Immature natural killer cell (primary cell): ENCODE data around the gene SLC35D3. TPM values are rescaled to one million over a fixed set of nuclear protein-coding genes. Genes with fewer than 3 reads are reported as not detected.
A peak's percentile ranks its signal among the peaks of the same experiment; 100 is the strongest.
"Not testable (repeated sequence)": the region's sequence is repeated elsewhere in the genome, so short reads cannot be mapped to it uniquely, and the experiment has no call there.

ENCODE experiments used
- DNase-seq, 3 donors: peaks; one replicate each; pipeline ENCODE4 v3.0.0; 2022; ENCODE audit warnings: mixed read lengths in 1 of 3
- H3K27ac Mint-ChIP-seq, 6 donors: one replicate each; pipeline ENCODE4 v1.8.0; 2020; ENCODE audit warnings: mixed read lengths in 6 of 6, mild to moderate bottlenecking in 5 of 6, inconsistent platforms in 4 of 6, moderate library complexity in 3 of 6
- H3K27me3 Mint-ChIP-seq, 3 donors: one replicate each; pipeline ENCODE4 v1.8.0; 2020 to 2021; ENCODE audit warnings: low read depth in 3 of 3, mild to moderate bottlenecking in 3 of 3, mixed read lengths in 3 of 3, moderate library complexity in 3 of 3, inconsistent platforms in 1 of 3
- H3K36me3 Mint-ChIP-seq, 3 donors: one replicate each; pipeline ENCODE4 v1.8.0; 2020; ENCODE audit warnings: mixed read lengths in 3 of 3, inconsistent platforms in 2 of 3, mild to moderate bottlenecking in 2 of 3
- H3K4me1 Mint-ChIP-seq, 2 donors: one replicate each; pipeline ENCODE4 v1.8.0; 2020; ENCODE audit warnings: inconsistent platforms in 2 of 2, mild to moderate bottlenecking in 2 of 2, mixed read lengths in 2 of 2, moderate library complexity in 1 of 2
- H3K4me3 Mint-ChIP-seq, 5 donors: one replicate each; pipeline ENCODE4 v1.8.0; 2020; ENCODE audit warnings: mild to moderate bottlenecking in 5 of 5, mixed read lengths in 5 of 5, inconsistent platforms in 3 of 5, moderate library complexity in 3 of 5
- H3K9me3 Mint-ChIP-seq, 6 donors: one replicate each; pipeline ENCODE4 v1.8.0; 2020; ENCODE audit warnings: mild to moderate bottlenecking in 6 of 6, mixed read lengths in 6 of 6, inconsistent platforms in 4 of 6, moderate library complexity in 3 of 6
- polyA plus RNA-seq, 3 donors: library from polyadenylated mRNA; unstranded; fragments of 300-500 nt; fragmentation: Illumina TruSeq; gene quantifications; one replicate each; pipeline ENCODE4 v1.2.3, GENCODE V29; 2021

Gene SLC35D3, protein sequence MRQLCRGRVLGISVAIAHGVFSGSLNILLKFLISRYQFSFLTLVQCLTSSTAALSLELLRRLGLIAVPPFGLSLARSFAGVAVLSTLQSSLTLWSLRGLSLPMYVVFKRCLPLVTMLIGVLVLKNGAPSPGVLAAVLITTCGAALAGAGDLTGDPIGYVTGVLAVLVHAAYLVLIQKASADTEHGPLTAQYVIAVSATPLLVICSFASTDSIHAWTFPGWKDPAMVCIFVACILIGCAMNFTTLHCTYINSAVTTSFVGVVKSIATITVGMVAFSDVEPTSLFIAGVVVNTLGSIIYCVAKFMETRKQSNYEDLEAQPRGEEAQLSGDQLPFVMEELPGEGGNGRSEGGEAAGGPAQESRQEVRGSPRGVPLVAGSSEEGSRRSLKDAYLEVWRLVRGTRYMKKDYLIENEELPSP
- under 1 TPM in 1 of 3 donors, not detected in 2; 0.10 TPM for polyA plus RNA-seq

DNA sequence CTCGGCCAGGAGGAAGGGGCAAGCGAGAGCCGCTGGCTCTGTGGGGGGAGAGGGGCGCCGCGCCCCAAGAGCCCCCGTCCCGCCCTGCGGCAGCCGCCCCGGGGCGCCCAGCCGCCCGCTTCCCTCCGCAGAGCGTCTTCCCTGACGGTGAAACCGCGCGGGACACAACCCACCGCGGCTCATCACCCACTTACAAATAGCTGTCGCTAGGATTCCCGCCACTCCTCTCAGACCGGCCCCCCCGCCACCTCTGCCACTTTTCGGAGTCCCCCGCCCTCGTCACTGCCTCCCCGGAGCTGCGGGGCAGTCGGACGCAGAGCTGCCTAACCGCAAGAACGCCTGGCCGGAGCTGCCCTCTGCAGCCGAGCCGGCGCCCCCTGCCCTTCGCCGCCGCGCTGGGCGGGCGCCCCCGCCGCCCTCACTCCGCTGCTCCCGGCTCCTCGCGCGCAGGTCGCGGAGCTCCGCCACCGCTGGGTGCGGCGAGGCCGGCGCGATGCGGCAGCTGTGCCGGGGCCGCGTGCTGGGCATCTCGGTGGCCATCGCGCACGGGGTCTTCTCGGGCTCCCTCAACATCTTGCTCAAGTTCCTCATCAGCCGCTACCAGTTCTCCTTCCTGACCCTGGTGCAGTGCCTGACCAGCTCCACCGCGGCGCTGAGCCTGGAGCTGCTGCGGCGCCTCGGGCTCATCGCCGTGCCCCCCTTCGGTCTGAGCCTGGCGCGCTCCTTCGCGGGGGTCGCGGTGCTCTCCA is at the start of gene SLC35D3:
TSS of gene SLC35D3 (plus strand) at position 366 of the 749 bp plus-strand sequence. CDS start at position 494, 128 bp downstream.
- peak in 2 of 3 donors; percentile 18 to 20 for DNase-seq
- peaks cover 0 to 4% (median 0%) of the 10 kb centered on the region in 3 donors for H3K36me3 Mint-ChIP-seq
- no peaks in the 10 kb centered on the region for H3K9me3 Mint-ChIP-seq
- H3K4me3 Mint-ChIP-seq, result peak within 1 kb of the TSS; percentile 74 to 90 (median 84)
- peaks cover 18 to 37% (median 20%) of the 10 kb centered on the region in 3 donors for H3K27me3 Mint-ChIP-seq
- H3K4me1 Mint-ChIP-seq, result peaks cover 18 to 24% of the 10 kb centered on the region in 2 donors
- H3K27ac Mint-ChIP-seq, result no peak within 1 kb of the TSS

DNA sequence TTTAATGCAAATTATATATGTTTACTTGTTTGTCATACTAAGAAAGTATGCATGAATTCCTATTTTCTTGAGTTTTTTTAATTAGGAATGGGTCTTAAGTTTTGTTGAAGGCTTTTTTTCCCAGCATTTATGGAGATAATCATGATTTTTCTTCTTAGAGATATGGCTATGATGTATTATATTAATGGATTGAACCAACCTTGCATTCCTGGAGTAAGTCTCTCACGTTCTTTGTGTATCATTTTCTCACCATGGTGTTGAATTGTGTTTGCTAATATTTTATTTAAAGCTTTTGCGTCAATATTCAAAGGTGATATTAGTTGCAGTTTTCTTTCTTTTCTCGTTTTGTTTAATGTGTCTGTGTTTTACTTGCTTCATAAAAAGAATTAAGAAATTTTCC is 48.4 kb upstream of the SLC35D3 start:
- H3K4me3 Mint-ChIP-seq, result no peak overlapping the region
- peaks cover 14 to 37% (median 29%) of the 10 kb centered on the region in 6 donors for H3K9me3 Mint-ChIP-seq
- no peak overlapping the region for H3K27ac Mint-ChIP-seq

DNA sequence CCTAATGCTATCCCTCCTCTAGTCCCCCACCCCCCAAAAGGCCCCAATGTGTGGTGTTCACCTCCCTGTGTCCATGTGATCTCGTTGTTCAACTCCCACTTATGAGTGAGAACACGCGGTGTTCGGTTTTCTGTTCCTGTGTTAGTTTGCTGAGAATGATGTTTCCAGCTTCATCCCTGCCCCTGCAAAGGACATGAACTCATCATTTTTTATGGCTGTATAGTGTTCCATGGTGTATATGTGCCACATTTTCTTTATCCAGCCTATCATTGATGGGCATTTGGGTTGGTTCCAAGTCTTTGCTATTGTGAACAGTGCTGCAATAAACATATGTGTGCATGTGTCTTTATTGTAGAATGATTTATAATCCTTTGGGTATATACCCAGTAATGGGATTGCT is 45.6 kb upstream of the SLC35D3 start:
- H3K36me3 Mint-ChIP-seq, result peaks cover 21 to 57% (median 52%) of the 10 kb centered on the region in 3 donors
- H3K4me1 Mint-ChIP-seq, H3K27ac Mint-ChIP-seq, H3K27me3 Mint-ChIP-seq, DNase-seq, H3K4me3 Mint-ChIP-seq: not testable (repeated sequence)
- peaks cover 14 to 37% (median 29%) of the 10 kb centered on the region in 6 donors for H3K9me3 Mint-ChIP-seq

More for the DNA sequence above, 48.4 kb upstream of the SLC35D3 start:
- H3K4me1 Mint-ChIP-seq, result no peaks in the 10 kb centered on the region
- no peak for DNase-seq
- peaks cover 25 to 56% (median 52%) of the 10 kb centered on the region in 3 donors for H3K36me3 Mint-ChIP-seq
- H3K27me3 Mint-ChIP-seq, result no peaks in the 10 kb centered on the region

DNA sequence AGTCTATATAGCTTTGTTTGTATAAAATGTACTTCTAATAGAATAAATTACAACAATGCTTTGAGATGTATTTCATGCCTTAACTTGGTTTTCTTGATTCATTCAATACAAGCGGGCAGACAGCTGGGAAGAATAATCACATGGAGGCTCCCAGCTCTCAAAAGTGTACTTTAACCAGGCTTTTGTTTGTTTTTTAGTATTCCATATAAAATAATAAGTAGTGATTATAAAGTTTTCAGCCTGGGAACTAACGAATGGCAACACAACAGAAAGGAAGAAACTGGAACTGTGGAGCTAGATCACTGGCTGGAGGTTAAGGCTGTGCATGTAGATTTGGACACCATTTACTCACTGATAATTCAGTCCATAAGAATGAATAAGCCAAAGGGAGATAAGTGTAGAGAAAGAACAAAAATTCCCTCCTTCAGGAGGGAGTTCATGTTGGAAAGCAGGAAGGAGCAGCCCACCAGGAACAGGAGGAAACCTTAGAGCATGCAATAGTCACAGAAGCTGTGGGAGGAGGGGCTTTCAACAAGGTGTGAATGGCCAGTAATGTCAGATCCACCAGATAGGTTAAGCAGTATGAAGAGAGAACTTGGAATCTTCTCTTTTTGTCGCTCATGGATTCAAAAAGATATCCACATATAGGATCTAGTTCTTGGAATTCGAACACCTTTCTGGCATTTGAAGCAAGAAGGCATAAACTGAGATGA is 41.2 kb upstream of the SLC35D3 start:
- DNase-seq, result no peak
- H3K36me3 Mint-ChIP-seq, result peaks cover 0 to 28% (median 22%) of the 10 kb centered on the region in 3 donors
- no peak overlapping the region for H3K27ac Mint-ChIP-seq
- H3K9me3 Mint-ChIP-seq, result peaks cover under 1 to 12% (median 5%) of the 10 kb centered on the region in 6 donors
- peaks cover 4 to 6% of the 10 kb centered on the region in 2 donors for H3K4me1 Mint-ChIP-seq
- no peak overlapping the region for H3K4me3 Mint-ChIP-seq
- no peaks in the 10 kb centered on the region for H3K27me3 Mint-ChIP-seq

DNA sequence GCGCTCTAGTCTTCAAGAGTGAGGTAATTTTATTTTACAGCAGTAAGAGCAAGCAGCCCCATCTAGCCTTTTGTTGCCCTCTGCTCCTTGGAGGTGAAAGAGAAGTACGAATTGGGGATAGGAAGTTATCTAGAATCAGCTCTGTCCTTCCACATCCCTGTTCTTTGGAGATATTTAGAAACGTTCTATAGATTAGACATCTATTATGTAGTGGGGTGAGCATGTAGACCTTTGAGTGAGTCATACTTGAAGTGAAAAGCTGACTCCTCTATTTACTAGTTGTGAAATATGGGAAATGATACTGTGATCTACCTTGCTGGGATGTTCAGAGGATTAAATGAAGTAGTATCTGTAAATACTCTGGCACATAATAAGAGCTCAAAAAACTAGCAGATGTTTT is 36.0 kb upstream of the SLC35D3 start:
- Mint-ChIP-seq H3K27ac (no peak overlapping the region), H3K27me3 (no peaks in the 10 kb centered on the region), H3K4me3 (no peak overlapping the region), H3K4me1 (peaks cover 0 to 2% of the 10 kb centered on the region in 2 donors), H3K36me3 (peaks cover 4 to 5% (median 4%) of the 10 kb centered on the region in 3 donors), H3K9me3 (no peaks in the 10 kb centered on the region)
- DNase-seq, result no peak

DNA sequence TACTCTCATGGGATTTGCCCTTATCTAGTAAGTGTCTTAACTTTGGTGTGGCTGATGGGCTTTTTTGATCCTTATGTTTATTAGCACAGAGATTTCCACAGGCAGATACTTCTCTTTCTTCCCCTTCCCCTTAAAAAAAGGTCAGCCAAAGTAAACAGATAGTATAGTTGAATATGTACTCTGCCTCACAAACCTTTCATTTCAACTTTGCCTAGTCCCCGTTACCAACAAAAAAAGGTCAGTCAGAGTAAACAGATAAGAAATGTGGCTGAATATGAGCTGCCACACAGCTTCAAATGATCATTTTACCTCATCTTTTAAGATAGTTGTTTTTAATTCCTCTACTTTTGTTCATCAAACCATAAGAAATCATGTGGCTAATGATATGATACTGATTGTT is 34.1 kb upstream of the SLC35D3 start:
- H3K9me3 Mint-ChIP-seq, result no peaks in the 10 kb centered on the region
- H3K4me3 Mint-ChIP-seq, result no peak overlapping the region
- H3K27me3 Mint-ChIP-seq, result no peaks in the 10 kb centered on the region
- DNase-seq, result no peak
- H3K4me1 Mint-ChIP-seq, result peaks cover 0 to 2% of the 10 kb centered on the region in 2 donors
- H3K36me3 Mint-ChIP-seq, result peaks cover 3 to 5% (median 4%) of the 10 kb centered on the region in 3 donors
- H3K27ac Mint-ChIP-seq, result no peak overlapping the region

DNA sequence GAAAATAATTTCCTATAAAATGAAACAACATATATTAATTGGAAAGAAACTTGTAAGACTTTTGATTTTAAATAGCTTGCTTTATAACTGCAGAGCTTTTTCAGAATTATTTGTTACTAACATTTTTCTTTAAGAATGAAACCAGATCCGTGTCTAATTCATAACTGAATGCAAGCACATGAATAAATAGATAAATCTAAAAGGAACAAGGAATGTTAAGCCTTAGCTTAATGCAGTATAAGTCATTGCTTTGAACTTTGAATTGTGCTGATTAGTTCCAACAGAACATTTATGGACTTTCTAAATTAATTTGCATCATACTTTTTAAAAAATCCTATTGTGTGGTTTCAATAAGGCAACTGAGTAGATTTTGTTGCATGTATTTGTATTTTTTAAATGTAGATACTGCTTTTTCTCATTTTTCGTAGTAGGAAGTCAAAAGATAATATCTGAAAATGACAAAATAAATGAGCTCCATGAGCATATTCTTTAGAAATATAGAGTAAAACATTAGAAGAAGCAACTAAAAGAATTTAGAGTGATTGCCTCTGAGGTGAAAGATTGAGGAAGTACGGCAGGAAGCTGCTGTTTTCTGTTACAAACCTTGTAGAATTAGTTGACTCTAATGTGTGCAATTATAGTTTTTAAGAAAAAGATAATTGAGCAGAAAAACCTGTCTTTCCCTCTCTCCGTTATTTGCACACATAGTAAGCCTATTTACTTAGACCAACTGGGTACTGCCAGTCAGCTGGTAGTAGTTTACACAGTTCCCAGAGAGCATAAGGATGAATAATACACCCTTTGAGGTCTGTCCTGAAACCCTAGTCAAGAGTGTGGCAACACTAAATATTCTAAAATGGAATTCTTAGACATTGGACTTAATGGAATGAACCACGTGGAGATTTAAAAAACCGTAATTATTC is 32.6 kb upstream of the SLC35D3 start:
- H3K4me1 Mint-ChIP-seq, result peaks cover 0 to 2% of the 10 kb centered on the region in 2 donors
- no peak overlapping the region for H3K27ac Mint-ChIP-seq

DNA sequence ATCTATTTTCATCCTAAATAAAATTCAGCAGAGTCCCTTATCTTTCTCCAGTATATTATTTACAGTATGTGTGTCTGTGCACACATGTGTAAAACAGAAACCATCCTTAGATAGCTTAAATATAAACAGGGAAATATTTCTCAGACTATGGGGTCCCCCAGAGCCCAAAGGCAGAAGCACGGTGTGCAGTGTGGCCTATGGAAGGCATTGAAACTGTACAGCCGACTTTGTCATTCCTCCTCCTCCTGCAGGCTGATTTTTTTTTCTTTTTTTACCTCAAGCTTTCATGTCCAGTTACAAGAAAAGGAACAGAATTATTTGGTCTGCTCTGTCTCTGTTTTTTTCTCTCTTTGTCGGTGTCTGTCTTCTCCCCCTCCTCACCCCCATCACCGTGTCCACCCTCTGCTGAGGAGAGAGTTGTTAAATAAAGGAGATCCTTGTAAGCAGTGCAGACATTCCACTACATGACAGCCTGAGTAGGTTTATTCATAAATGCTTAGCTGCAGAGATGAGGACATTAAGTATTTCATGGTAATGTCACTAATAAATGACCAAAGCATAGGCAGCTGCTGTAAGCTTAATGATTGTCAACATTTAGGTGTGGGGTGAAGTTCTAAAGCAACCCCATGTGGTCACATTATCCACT is 31.8 kb upstream of the SLC35D3 start:
- peaks cover 0 to 2% of the 10 kb centered on the region in 2 donors for H3K4me1 Mint-ChIP-seq
- peaks cover 0 to 2% (median 0%) of the 10 kb centered on the region in 3 donors for H3K27me3 Mint-ChIP-seq
- H3K36me3 Mint-ChIP-seq, result peaks cover 3 to 8% (median 5%) of the 10 kb centered on the region in 3 donors
- DNase-seq, result no peak
- H3K9me3 Mint-ChIP-seq, result no peaks in the 10 kb centered on the region
- no peak overlapping the region for H3K27ac Mint-ChIP-seq
- no peak overlapping the region for H3K4me3 Mint-ChIP-seq

More for the DNA sequence above, 32.6 kb upstream of the SLC35D3 start:
- Mint-ChIP-seq H3K36me3 (peaks cover 3 to 8% (median 5%) of the 10 kb centered on the region in 3 donors), H3K27me3 (peaks cover 0 to 2% (median 0%) of the 10 kb centered on the region in 3 donors), H3K9me3 (no peaks in the 10 kb centered on the region), H3K4me3 (no peak overlapping the region)
- no peak for DNase-seq

DNA sequence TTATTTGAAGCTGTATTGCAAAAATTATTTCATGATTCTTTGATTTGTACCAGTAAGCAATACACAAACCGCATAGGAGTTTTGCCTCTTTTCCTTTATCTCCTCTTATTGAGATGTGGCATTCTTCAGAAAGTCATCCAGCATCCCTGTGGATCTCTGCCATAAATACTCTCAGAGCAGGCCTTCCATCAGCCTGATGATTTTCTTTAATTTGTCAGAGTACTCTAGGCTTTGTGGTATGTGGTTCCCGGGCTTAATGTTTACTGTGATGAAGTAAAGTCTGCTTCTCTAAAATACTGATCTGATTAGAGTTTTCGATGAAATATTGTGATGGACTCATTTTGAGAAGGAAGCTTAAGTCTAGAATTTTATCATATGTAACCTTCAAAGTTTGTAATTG is 31.1 kb upstream of the SLC35D3 start:
- Mint-ChIP-seq H3K27me3 (peaks cover 0 to 2% (median 0%) of the 10 kb centered on the region in 3 donors), H3K36me3 (peaks cover 3 to 8% (median 5%) of the 10 kb centered on the region in 3 donors), H3K4me3 (no peak overlapping the region), H3K27ac (no peak overlapping the region), H3K9me3 (no peaks in the 10 kb centered on the region), H3K4me1 (peaks cover 0 to 2% of the 10 kb centered on the region in 2 donors)
- no peak for DNase-seq

DNA sequence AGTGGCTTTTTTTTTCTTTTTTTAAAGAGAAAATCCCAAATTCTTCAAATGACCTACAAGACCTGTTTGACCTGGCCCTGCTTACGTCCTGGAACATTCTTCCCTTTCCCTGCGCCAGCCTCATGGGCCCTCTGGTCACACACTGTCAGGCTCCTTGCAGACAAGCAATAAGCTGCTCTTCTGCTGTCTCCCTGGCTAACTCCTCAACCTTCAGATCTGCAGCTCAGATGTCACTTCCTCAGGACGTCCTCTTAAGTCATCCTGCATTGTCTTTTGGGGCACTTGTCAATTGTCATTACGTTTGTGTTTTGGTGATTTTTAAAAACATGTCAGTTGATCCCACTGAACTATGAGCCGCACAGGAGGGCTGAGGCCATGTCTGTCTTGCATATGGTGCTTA is 28.9 kb upstream of the SLC35D3 start:
- Mint-ChIP-seq H3K36me3 (peaks cover 3 to 5% (median 3%) of the 10 kb centered on the region in 3 donors), H3K9me3 (no peaks in the 10 kb centered on the region)

DNA sequence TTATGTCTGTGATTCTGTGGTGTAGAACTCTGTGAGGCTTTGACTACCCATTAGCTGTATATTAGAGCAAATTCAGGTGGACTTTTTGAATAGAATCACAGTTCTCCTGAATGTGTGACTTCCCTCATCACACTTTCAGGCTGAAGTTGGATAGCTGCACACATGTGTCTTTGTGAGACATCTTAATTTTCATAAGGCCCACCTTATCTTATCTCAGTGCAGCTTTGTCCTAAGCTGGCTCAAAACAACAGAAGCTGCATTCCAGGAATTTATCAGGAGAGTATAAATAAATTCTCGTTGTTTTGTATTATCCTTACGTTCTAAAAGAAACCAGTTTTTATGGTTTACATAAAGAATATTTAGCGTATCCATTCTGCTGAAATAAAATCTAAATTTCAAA is 26.2 kb upstream of the SLC35D3 start:
- H3K4me3 Mint-ChIP-seq, result no peak overlapping the region
- peaks cover 10 to 11% (median 10%) of the 10 kb centered on the region in 3 donors for H3K36me3 Mint-ChIP-seq
- peaks cover 0 to 2% (median 0%) of the 10 kb centered on the region in 3 donors for H3K27me3 Mint-ChIP-seq
- H3K9me3 Mint-ChIP-seq, result no peaks in the 10 kb centered on the region
- DNase-seq, result no peak
- H3K4me1 Mint-ChIP-seq, result no peaks in the 10 kb centered on the region
- H3K27ac Mint-ChIP-seq, result no peak overlapping the region

More for the DNA sequence above, 28.9 kb upstream of the SLC35D3 start:
- no peak for DNase-seq
- Mint-ChIP-seq H3K4me3 (no peak overlapping the region), H3K4me1 (peaks cover 0 to 2% of the 10 kb centered on the region in 2 donors), H3K27ac (no peak overlapping the region), H3K27me3 (peaks cover 0 to 2% (median 0%) of the 10 kb centered on the region in 3 donors)

DNA sequence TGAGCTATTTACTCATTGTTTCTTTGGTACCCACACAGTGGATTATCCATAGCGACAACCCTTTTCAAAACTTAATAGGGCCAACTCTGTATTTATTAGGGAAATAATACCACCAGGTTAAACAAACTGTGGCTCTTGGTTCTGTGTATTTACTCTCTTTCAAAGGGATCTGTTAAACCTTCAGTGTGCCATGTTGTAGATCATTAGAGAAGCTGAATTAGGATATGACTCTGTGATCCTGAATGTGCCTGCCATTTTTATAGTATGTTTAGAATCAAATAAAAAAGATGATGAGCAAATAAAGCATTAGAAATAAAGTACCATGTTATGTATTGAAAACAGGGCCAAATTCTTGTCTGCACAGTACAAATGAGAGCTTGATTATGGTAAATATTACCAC is 25.0 kb upstream of the SLC35D3 start:
- DNase-seq, result no peak
- H3K27ac Mint-ChIP-seq, result no peak overlapping the region
- peaks cover 0 to 2% (median 0%) of the 10 kb centered on the region in 3 donors for H3K27me3 Mint-ChIP-seq
- no peaks in the 10 kb centered on the region for H3K4me1 Mint-ChIP-seq
- H3K4me3 Mint-ChIP-seq, result no peak overlapping the region
- no peaks in the 10 kb centered on the region for H3K9me3 Mint-ChIP-seq
- H3K36me3 Mint-ChIP-seq, result peaks cover 17 to 20% (median 18%) of the 10 kb centered on the region in 3 donors
